Fibroblast of lung (primary cell): Measurements from ENCODE around the gene SEM1. TPM values are rescaled to one million over a fixed set of nuclear protein-coding genes. Genes with fewer than 3 reads are reported as not detected.

Source experiments
- DNase-seq, 2 donors: peaks; one replicate each; pipeline versions ENCODE4 v3.0.0 to v3.0.0-alpha.2; 2010; ENCODE audit warnings: low read depth in 2 of 2
- H2AFZ ChIP-seq: 2 replicates; pipeline ENCODE4 v1.5.1; 2012; ENCODE audit warnings: low read length, control low read depth, inconsistent platforms
- H3K27ac ChIP-seq: 2 replicates; pipeline ENCODE4 v1.5.1; 2011; ENCODE audit warnings: low read length, control low read depth; ENCODE audit not compliant: insufficient read depth
- H3K27me3 ChIP-seq: 2 replicates; pipeline ENCODE4 v1.5.1; 2011; ENCODE audit warnings: mild to moderate bottlenecking, low read length; ENCODE audit not compliant: control insufficient read depth, insufficient read depth
- H3K36me3 ChIP-seq: 2 replicates; pipeline ENCODE4 v1.5.1; 2011; ENCODE audit warnings: low read length; ENCODE audit not compliant: control insufficient read depth, insufficient read depth
- H3K4me1 ChIP-seq: 2 replicates; pipeline ENCODE4 v1.5.1; 2011; ENCODE audit warnings: low read length; ENCODE audit not compliant: control insufficient read depth, insufficient read depth; ENCODE audit errors: extremely low read depth
- H3K4me2 ChIP-seq: 2 replicates; pipeline ENCODE4 v1.5.1; 2011; ENCODE audit warnings: low read length, control low read depth; ENCODE audit not compliant: insufficient read depth; ENCODE audit errors: extremely low read depth
- H3K4me3 ChIP-seq, 4 experiments: fragments of 200-600 bp in 1 of 4; sonication (generic) in 1 of 4; replicated peaks in 1 of 4; 2 replicates each; pipeline ENCODE4 v1.5.1; 2011 to 2016; ENCODE audit warnings: low read length in 4 of 4, low read depth in 3 of 4, mild to moderate bottlenecking in 3 of 4, control low read depth in 2 of 4, inconsistent platforms in 1 of 4, mixed read lengths in 1 of 4; ENCODE audit not compliant: insufficient read depth in 1 of 4; ENCODE audit errors: control extremely low read depth in 1 of 4
- H3K79me2 ChIP-seq: 2 replicates; pipeline ENCODE4 v1.5.1; 2012; ENCODE audit warnings: mild to moderate bottlenecking, low read length, inconsistent platforms; ENCODE audit not compliant: control insufficient read depth, insufficient read depth
- H3K9ac ChIP-seq: 2 replicates; pipeline ENCODE4 v1.5.1; 2011; ENCODE audit warnings: mild to moderate bottlenecking, low read length, control low read depth; ENCODE audit not compliant: insufficient read depth
- H3K9me3 ChIP-seq: 2 replicates; pipeline ENCODE4 v1.5.1; 2012; ENCODE audit warnings: low read depth, low read length; ENCODE audit not compliant: control insufficient read depth, insufficient read depth
- H4K20me1 ChIP-seq: 2 replicates; pipeline ENCODE4 v1.5.1; 2011; ENCODE audit warnings: low read length; ENCODE audit not compliant: control insufficient read depth, insufficient read depth; ENCODE audit errors: extremely low read depth
- CTCF ChIP-seq, 2 donors: IDR thresholded peaks in 1 of 2; conservative IDR thresholded peaks in 1 of 2; 1 replicate in 1 of 2; 2 replicates in 1 of 2; pipeline ENCODE4 v1.5.1; 2011 to 2012; ENCODE audit warnings: low read length in 2 of 2, control low read depth in 1 of 2, inconsistent platforms in 1 of 2, low read depth in 1 of 2, mild to moderate bottlenecking in 1 of 2
- EZH2 ChIP-seq: IDR thresholded peaks from 2 replicates; pipeline ENCODE4 v1.5.1; 2012; ENCODE audit warnings: low read length, control low read depth, mild to moderate bottlenecking; ENCODE audit errors: missing control alignments
- polyA plus RNA-seq, 2 donors: library from polyadenylated mRNA; depleted of rRNA in 1 of 2; stranded (reverse) in 1 of 2; unstranded in 1 of 2; fragments of >200 nt; gene quantifications; 2 replicates each; pipeline ENCODE4 v1.2.1, GENCODE V29; 2011 to 2012; ENCODE audit warnings: missing spikeins in 1 of 2
- total RNA-seq: library from RNA; depleted of rRNA; stranded (reverse); fragments of >200 nt; gene quantifications from 2 replicates; pipeline ENCODE4 v1.2.1, GENCODE V29; 2014

The SEM1 gene
- total and polyA plus RNA-seq, 2 donors (not counting 1 experiment from before 2014, with no cell fraction given) = 52.7 to 123 TPM

GRCh38 chr7:96729820-96730219 is 20.2 kb upstream of the SEM1 start:
- Histone ChIP-seq H3K9me3 (no peaks in the 10 kb centered on the region), H4K20me1 (no peaks in the 10 kb centered on the region), H3K27ac (no peak overlapping the region), H3K79me2 (no peaks in the 10 kb centered on the region), H3K36me3 (no peaks in the 10 kb centered on the region), H3K4me3 (no peak overlapping the region), H2AFZ (no peak overlapping the region), H3K27me3 (no peaks in the 10 kb centered on the region), H3K9ac (no peak overlapping the region), H3K4me1 (no peaks in the 10 kb centered on the region), H3K4me2 (no peak overlapping the region)
- TF ChIP-seq EZH2 (no peak), CTCF (conservative IDR thresholded peaks at IDR 0.05 in 1 of 2, IDR thresholded peaks at IDR 0.05 in 1 of 2; ENCODE audit: low read depth in 1 of 2, low read length in 2 of 2) (no peak)
- DNase-seq = no peak

DNA sequence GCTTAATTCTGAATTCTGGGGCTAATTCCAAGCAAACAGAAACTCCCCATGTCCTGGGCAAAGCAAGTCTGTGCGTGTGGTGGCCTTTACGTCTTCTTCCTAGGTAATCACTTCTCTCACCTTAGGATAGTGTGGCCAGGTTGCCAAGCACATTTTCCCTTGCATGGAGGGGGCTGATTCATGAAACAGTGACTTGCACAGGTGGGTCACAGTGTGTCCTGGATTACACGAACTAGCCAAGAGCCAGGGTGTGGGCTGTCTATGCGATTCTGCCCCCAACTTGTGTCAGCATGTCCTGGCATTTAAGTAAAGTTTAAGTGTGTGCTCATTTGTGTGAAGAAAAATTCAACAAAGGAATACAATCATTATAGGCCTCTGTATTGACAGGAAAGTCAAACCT is 18.5 kb upstream of the SEM1 start:
- no peak for TF ChIP-seq EZH2
- no peak for TF ChIP-seq CTCF (conservative IDR thresholded peaks at IDR 0.05 in 1 of 2, IDR thresholded peaks at IDR 0.05 in 1 of 2; ENCODE audit: low read depth in 1 of 2, low read length in 2 of 2)
- H3K4me3 ChIP-seq = no peak overlapping the region
- DNase-seq = no peak
- no peaks in the 10 kb centered on the region for H3K9me3 ChIP-seq
- H3K27me3 ChIP-seq = no peaks in the 10 kb centered on the region
- no peaks in the 10 kb centered on the region for H4K20me1 ChIP-seq
- no peaks in the 10 kb centered on the region for H3K36me3 ChIP-seq
- H3K79me2 ChIP-seq = no peaks in the 10 kb centered on the region
- no peak overlapping the region for H3K4me2 ChIP-seq
- no peak overlapping the region for H2AFZ ChIP-seq
- H3K9ac ChIP-seq = no peak overlapping the region
- no peak overlapping the region for H3K27ac ChIP-seq
- no peaks in the 10 kb centered on the region for H3K4me1 ChIP-seq

- Histone ChIP-seq H3K9me3 (no peaks in the 10 kb centered on the region), H3K4me3 (no peak overlapping the region), H3K79me2 (no peaks in the 10 kb centered on the region), H3K36me3 (no peaks in the 10 kb centered on the region), H3K9ac (no peak overlapping the region), H4K20me1 (no peaks in the 10 kb centered on the region), H3K27ac (no peak overlapping the region), H3K4me2 (no peak overlapping the region), H3K4me1 (no peaks in the 10 kb centered on the region), H2AFZ (no peak overlapping the region), H3K27me3 (no peaks in the 10 kb centered on the region)
- TF ChIP-seq CTCF (conservative IDR thresholded peaks at IDR 0.05 in 1 of 2, IDR thresholded peaks at IDR 0.05 in 1 of 2; ENCODE audit: low read depth in 1 of 2, low read length in 2 of 2) (no peak), EZH2 (no peak)
- no peak for DNase-seq
These were observed 18.0 kb upstream of the SEM1 start for GRCh38 chr7:96727534-96728088.
